Mesodermal cell (in vitro differentiated cells): ENCODE data around the gene PITPNM3.

Experiments
- H3K27ac ChIP-seq: 2 replicates; pipeline ENCODE4 v1.7.0; 2013; ENCODE audit warnings: mild to moderate bottlenecking, low read depth, low read length, moderate library complexity; ENCODE audit not compliant: severe bottlenecking
- H3K36me3 ChIP-seq: 2 replicates; pipeline ENCODE4 v1.7.1; 2013; ENCODE audit warnings: mild to moderate bottlenecking, low read length, moderate library complexity; ENCODE audit not compliant: control insufficient read depth, insufficient read depth
- H3K4me1 ChIP-seq: one replicate; pipeline ENCODE4 v1.7.1; 2013; ENCODE audit warnings: mild to moderate bottlenecking, low read length; ENCODE audit not compliant: insufficient read depth, control insufficient read depth, poor library complexity, severe bottlenecking
- H3K4me3 ChIP-seq: 2 replicates; pipeline ENCODE4 v1.7.0; 2013; ENCODE audit warnings: low read length, control low read depth, mild to moderate bottlenecking; ENCODE audit not compliant: insufficient read depth, poor library complexity, severe bottlenecking; ENCODE audit errors: extremely low read depth
- H3K9me3 ChIP-seq: 2 replicates; pipeline ENCODE4 v1.7.1; 2013; ENCODE audit warnings: mild to moderate bottlenecking, low read length, moderate library complexity; ENCODE audit not compliant: control insufficient read depth
- WGBS, 2 experiments: methylation state at CpG; one replicate each; pipeline ENCODE4 v1.1.5; 2013; ENCODE audit warnings: missing lambda C conversion rate in 2 of 2; ENCODE audit not compliant: insufficient coverage in 2 of 2; 5-methylcytosine and 5-hydroxymethylcytosine counted together

PITPNM3 gene

GRCh38 chr17:6470146-6470718 lies 86.1 kb downstream of the PITPNM3 start:
- no peak overlapping the region for H3K4me3 ChIP-seq
- H3K4me1 ChIP-seq: no peaks in the 10 kb centered on the region
- no peaks in the 10 kb centered on the region for H3K36me3 ChIP-seq
- H3K9me3 ChIP-seq: no peaks in the 10 kb centered on the region
- no peak overlapping the region for H3K27ac ChIP-seq
- WGBS, 2 experiments: 94 to 97% methylated on average over 20 to 23 of the region's 24 CpGs

- WGBS, 2 experiments: 89% methylated on average over 21 to 22 of the region's 23 CpGs
- Histone ChIP-seq H3K36me3 (no peaks in the 10 kb centered on the region), H3K4me3 (no peak overlapping the region)
These were observed 88.1 kb downstream of the PITPNM3 start for GRCh38 chr17:6468051-6468790.

GRCh38 chr17:6467567-6467966 lies 88.8 kb downstream of the PITPNM3 start:
- H3K36me3 ChIP-seq: no peaks in the 10 kb centered on the region
- H3K4me3 ChIP-seq: no peak overlapping the region
- H3K9me3 ChIP-seq: no peaks in the 10 kb centered on the region
- H3K4me1 ChIP-seq: no peaks in the 10 kb centered on the region
- WGBS, 2 experiments: no CpG with 5 or more reads among the region's 1 CpG
- no peak overlapping the region for H3K27ac ChIP-seq

More at GRCh38 chr17:6468051-6468790, 88.1 kb downstream of the PITPNM3 start:
- Histone ChIP-seq H3K4me1 (no peaks in the 10 kb centered on the region), H3K27ac (no peak overlapping the region), H3K9me3 (no peaks in the 10 kb centered on the region)

- Histone ChIP-seq H3K4me1 (peaks cover 3% of the 10 kb centered on the region), H3K36me3 (no peaks in the 10 kb centered on the region), H3K27ac (no peak overlapping the region), H3K4me3 (no peak overlapping the region), H3K9me3 (no peaks in the 10 kb centered on the region)
- 83 to 86% methylated on average over 18 to 19 of the region's 19 CpGs for WGBS, 2 experiments
These were observed 91.0 kb downstream of the PITPNM3 start for GRCh38 chr17:6465206-6466003.

- 94% methylated on average over 10 of the region's 14 CpGs for WGBS, 2 experiments
- H3K4me1 ChIP-seq: peaks cover 3% of the 10 kb centered on the region
- no peaks in the 10 kb centered on the region for H3K36me3 ChIP-seq
- H3K27ac ChIP-seq: no peak overlapping the region
- H3K9me3 ChIP-seq: no peaks in the 10 kb centered on the region
- no peak overlapping the region for H3K4me3 ChIP-seq
These were observed 91.8 kb downstream of the PITPNM3 start for GRCh38 chr17:6464446-6465041.

- H3K36me3 ChIP-seq: no peaks in the 10 kb centered on the region
- peaks cover 3% of the 10 kb centered on the region for H3K4me1 ChIP-seq
- WGBS, 2 experiments: 92 to 95% methylated on average over 16 to 24 of the region's 24 CpGs
- no peaks in the 10 kb centered on the region for H3K9me3 ChIP-seq
- H3K27ac ChIP-seq: no peak overlapping the region
- H3K4me3 ChIP-seq: no peak overlapping the region
These were observed 92.5 kb downstream of the PITPNM3 start for GRCh38 chr17:6463616-6464445.

- WGBS, 2 experiments: 86 to 100% methylated on average over 1 of the region's 2 CpGs
- no peak overlapping the region for H3K4me3 ChIP-seq
- no peak overlapping the region for H3K27ac ChIP-seq
- no peaks in the 10 kb centered on the region for H3K9me3 ChIP-seq
- H3K36me3 ChIP-seq: no peaks in the 10 kb centered on the region
- H3K4me1 ChIP-seq: peaks cover 7% of the 10 kb centered on the region
These were observed 93.7 kb downstream of the PITPNM3 start for GRCh38 chr17:6462692-6463091.

- H3K4me1 ChIP-seq: peaks cover 7% of the 10 kb centered on the region
- 58 to 65% methylated on average over 7 to 8 of the region's 10 CpGs for WGBS, 2 experiments
- H3K27ac ChIP-seq: no peak overlapping the region
- H3K9me3 ChIP-seq: no peaks in the 10 kb centered on the region
- no peak overlapping the region for H3K4me3 ChIP-seq
- no peaks in the 10 kb centered on the region for H3K36me3 ChIP-seq
These were observed 94.4 kb downstream of the PITPNM3 start for GRCh38 chr17:6461792-6462524.

GRCh38 chr17:6461246-6461645 lies 95.1 kb downstream of the PITPNM3 start:
- Histone ChIP-seq H3K9me3 (no peaks in the 10 kb centered on the region), H3K27ac (no peak overlapping the region), H3K4me1 (peaks cover 7% of the 10 kb centered on the region), H3K36me3 (no peaks in the 10 kb centered on the region), H3K4me3 (no peak overlapping the region)
- 91 to 93% methylated on average over 10 of the region's 14 CpGs for WGBS, 2 experiments
